GM19467 (cell line): ENCODE measurements around the gene C17orf50.

ENCODE experiments used
- ATAC-seq: cut with Tn5 transposase; IDR thresholded peaks from one replicate; pipeline ENCODE4 v1.9.1; 2021; ENCODE audit warnings: mild to moderate bottlenecking, moderate library complexity; ENCODE audit not compliant: unreplicated experiment

The C17orf50 gene

GRCh38 chr17:35760587-35760986, at the start of gene C17orf50:
TSS of gene C17orf50 (plus strand) at chr17:35760887. CDS start at chr17:35760942, 55 bp downstream.
- ATAC-seq: no peak

- ATAC-seq: no peak
Measured at GRCh38 chr17:35710950-35711349, 49.7 kb upstream of the C17orf50 start.

- no peak for ATAC-seq
Measured at GRCh38 chr17:35713069-35713728, 47.5 kb upstream of the C17orf50 start.

- no peak for ATAC-seq
Measured at GRCh38 chr17:35714988-35715387, 45.7 kb upstream of the C17orf50 start.

GRCh38 chr17:35715416-35715815, 45.3 kb upstream of the C17orf50 start:
- ATAC-seq: no peak

- no peak for ATAC-seq
Measured at GRCh38 chr17:35716173-35716572, 44.5 kb upstream of the C17orf50 start.

GRCh38 chr17:35716897-35717465, 43.7 kb upstream of the C17orf50 start:
- no peak for ATAC-seq

- no peak for ATAC-seq
Measured at GRCh38 chr17:35717475-35717874, 43.2 kb upstream of the C17orf50 start.

- ATAC-seq: no peak
Measured at GRCh38 chr17:35723735-35724134, 37.0 kb upstream of the C17orf50 start.

GRCh38 chr17:35725058-35725457, 35.6 kb upstream of the C17orf50 start:
- no peak for ATAC-seq

GRCh38 chr17:35725802-35726126, 34.9 kb upstream of the C17orf50 start:
- no peak for ATAC-seq

- no peak for ATAC-seq
Measured at GRCh38 chr17:35726127-35726952, 34.3 kb upstream of the C17orf50 start.

- no peak for ATAC-seq
Measured at GRCh38 chr17:35726953-35727460, 33.7 kb upstream of the C17orf50 start.

GRCh38 chr17:35727635-35728034, 33.1 kb upstream of the C17orf50 start:
- ATAC-seq: no peak

- ATAC-seq: no peak
Measured at GRCh38 chr17:35728551-35728950, 32.1 kb upstream of the C17orf50 start.

- ATAC-seq: no peak
Measured at GRCh38 chr17:35729405-35729833, 31.3 kb upstream of the C17orf50 start.

GRCh38 chr17:35730400-35731005, 30.2 kb upstream of the C17orf50 start:
- ATAC-seq: no peak

GRCh38 chr17:35731239-35731916, 29.3 kb upstream of the C17orf50 start, which contains the start of gene RASL10B:
TSS of gene RASL10B (plus strand) at chr17:35731639. CDS start at chr17:35735185, 3,546 bp downstream.
- no peak for ATAC-seq

- no peak for ATAC-seq
Measured at GRCh38 chr17:35731917-35732805, 28.5 kb upstream of the C17orf50 start.

GRCh38 chr17:35732806-35733136, 27.9 kb upstream of the C17orf50 start:
- no peak for ATAC-seq
